K562 (cell line): ENCODE measurements around the gene CC2D1A. TPM values are rescaled to one million over a fixed set of nuclear protein-coding genes. Genes with fewer than 3 reads are reported as not detected.

Experiments
- CCNT2 ChIP-seq: IDR thresholded peaks from 2 replicates; pipeline ENCODE4 v1.6.1; 2011; ENCODE audit warnings: borderline replicate concordance, low read depth, mild to moderate bottlenecking, moderate library complexity, mixed read lengths, low read length; ENCODE audit not compliant: insufficient read length; ENCODE audit errors: extremely low read depth
- ID3 ChIP-seq, 2 experiments: fragments of 250-450 bp in 1 of 2; fragments of 450-650 bp in 1 of 2; sonication (Bioruptor Pico) in 1 of 2; IDR thresholded peaks; 2 replicates each; pipeline versions ENCODE4 v1.6.1 to v1.8.0; 2016 to 2021; ENCODE audit warnings: mild to moderate bottlenecking in 2 of 2, moderate library complexity in 2 of 2, missing compliant biosample characterization in 1 of 2, missing genetic modification characterization in 1 of 2
- NCOA4 ChIP-seq: fragments of 450-650 bp; IDR thresholded peaks from 2 replicates; pipeline ENCODE4 v1.6.1; 2018; ENCODE audit warnings: mild to moderate bottlenecking; ENCODE audit not compliant: partially characterized antibody
- NR2C1 ChIP-seq, 2 experiments: fragments of 450-650 bp; IDR thresholded peaks; 2 replicates each; pipeline ENCODE4 v1.6.1; 2017; ENCODE audit warnings: mild to moderate bottlenecking in 2 of 2, antibody characterized with exemption in 1 of 2, inconsistent platforms in 1 of 2, missing compliant biosample characterization in 1 of 2, missing genetic modification characterization in 1 of 2
- SRSF3 ChIP-seq: fragments of 200-400 bp; formaldehyde crosslinking; IDR thresholded peaks from 2 replicates; pipeline ENCODE4 v1.6.1; 2016; ENCODE audit warnings: mild to moderate bottlenecking, low read length, moderate library complexity; ENCODE audit not compliant: insufficient read depth
- TFAP4 ChIP-seq: sonication (generic); formaldehyde crosslinking; IDR thresholded peaks from 2 replicates; pipeline ENCODE4 v1.8.0; 2022; ENCODE audit warnings: missing genetic modification reagents, mild to moderate bottlenecking, moderate library complexity, borderline replicate concordance
- ZNF146 ChIP-seq: IDR thresholded peaks from one replicate; pipeline ENCODE4 v1.6.1; 2018; ENCODE audit warnings: missing compliant biosample characterization; ENCODE audit not compliant: unreplicated experiment
- ZNF23 ChIP-seq: fragments of 250-450 bp; sonication (Bioruptor Pico); IDR thresholded peaks from 2 replicates; pipeline ENCODE4 v1.4.0; 2020; ENCODE audit warnings: mild to moderate bottlenecking
- ZNF696 ChIP-seq: fragments of 250-450 bp; sonication (Bioruptor Pico); conservative IDR thresholded peaks from 2 replicates; pipeline ENCODE4 v1.4.0; 2020; ENCODE audit warnings: mild to moderate bottlenecking, moderate library complexity
- polyA plus RNA-seq, 8 experiments: library from polyadenylated mRNA; depleted of rRNA in 4 of 8; stranded (reverse) in 5 of 8; unstranded in 3 of 8; fragments of >200 nt; fragmentation: Nextera tagmentation in 2 of 8; fragmentation: Illumina TruSeq in 1 of 8; extraction: Ambion mirVana in 2 of 8; extraction: Trizol in 1 of 8; gene quantifications; 2 replicates each; pipeline versions ENCODE4 v1.2.1 to v1.2.3, GENCODE V29; 2011 to 2014; ENCODE audit warnings: inconsistent platforms in 1 of 8, missing spikeins in 1 of 8
- total RNA-seq, 7 experiments: library from RNA; depleted of rRNA in 6 of 7; stranded (reverse); fragments of >200 nt in 6 of 7; fragmentation: Illumina TruSeq in 2 of 7; extraction: Trizol in 2 of 7; gene quantifications; 2 replicates each; pipeline versions ENCODE4 v1.2.1 to v1.2.3, GENCODE V29; 2011 to 2021; ENCODE audit warnings: low replicate concordance in 1 of 7

The CC2D1A gene
- total and polyA plus RNA-seq, 9 of the 15 experiments (the other 6 are each of a cell fraction or from before 2014, with no cell fraction given): 0.32 to 31.0 (median 12.9) TPM

DNA sequence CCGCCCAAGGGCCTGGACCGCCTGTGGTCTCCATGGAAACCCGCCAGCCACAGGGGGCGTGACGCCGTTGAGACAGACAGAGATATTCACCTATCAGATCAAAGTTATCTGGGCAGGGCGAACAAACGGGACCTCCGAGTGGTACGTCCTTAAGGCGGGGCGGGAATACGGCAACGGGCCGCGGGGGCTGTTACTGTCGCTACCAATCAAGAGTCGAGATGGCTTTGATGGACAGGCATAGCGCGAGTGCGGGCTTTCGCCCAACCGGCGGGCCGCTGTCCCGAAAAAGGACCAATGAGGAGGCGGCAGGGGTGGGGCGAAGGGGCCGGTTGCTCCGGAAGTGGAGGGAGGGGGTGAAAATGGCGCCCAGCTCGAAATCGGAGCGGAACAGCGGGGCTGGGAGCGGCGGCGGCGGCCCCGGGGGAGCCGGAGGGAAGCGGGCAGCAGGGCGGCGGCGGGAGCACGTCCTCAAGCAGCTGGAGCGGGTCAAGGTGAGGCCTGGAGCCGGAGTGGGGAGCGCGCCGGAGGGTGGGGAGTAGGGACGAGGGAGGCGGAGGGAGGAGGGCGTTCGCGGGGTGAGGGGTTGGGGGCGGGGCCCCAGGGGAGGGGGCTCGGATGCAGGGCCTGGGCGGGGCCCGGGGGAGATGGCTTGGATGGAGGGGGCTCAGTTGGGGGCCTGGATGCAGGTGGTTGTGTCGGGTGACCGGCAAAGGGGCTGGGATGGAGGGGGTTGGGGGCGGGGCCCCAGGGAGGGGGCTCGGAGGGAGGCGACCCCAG is 46.3 kb downstream of the CC2D1A start, which contains the start of gene DCAF15 (continued):
- TF ChIP-seq TFAP4 (CRISPR knock-in tag): peak; percentile 73; the same call in 1 of the 2 replicates
- TF ChIP-seq ZNF146 (CRISPR knock-in tag): no peak
- no peak for TF ChIP-seq ZNF696 (CRISPR knock-in tag)
- TF ChIP-seq NCOA4: no peak
- TF ChIP-seq SRSF3: no peak
- TF ChIP-seq CCNT2: no peak
- TF ChIP-seq ID3 (CRISPR knock-in tag; IDR thresholded peaks at IDR 0.05): no peak
- no peak for TF ChIP-seq ID3 (tag; IDR thresholded peaks at IDR 0.05)
- TF ChIP-seq NR2C1 (IDR thresholded peaks at IDR 0.05): peak; percentile 85
- TF ChIP-seq NR2C1 (tag; IDR thresholded peaks at IDR 0.05): peak; percentile 72
- no peak for TF ChIP-seq ZNF23 (CRISPR knock-in tag)
